HuH-7.5 (cell line): Measurements from ENCODE around the gene CHST3.

Experiments used
- DNase-seq: peaks from one replicate; pipeline ENCODE4 v3.0.0; 2011; ENCODE audit warnings: low spot score

The CHST3 gene

DNA sequence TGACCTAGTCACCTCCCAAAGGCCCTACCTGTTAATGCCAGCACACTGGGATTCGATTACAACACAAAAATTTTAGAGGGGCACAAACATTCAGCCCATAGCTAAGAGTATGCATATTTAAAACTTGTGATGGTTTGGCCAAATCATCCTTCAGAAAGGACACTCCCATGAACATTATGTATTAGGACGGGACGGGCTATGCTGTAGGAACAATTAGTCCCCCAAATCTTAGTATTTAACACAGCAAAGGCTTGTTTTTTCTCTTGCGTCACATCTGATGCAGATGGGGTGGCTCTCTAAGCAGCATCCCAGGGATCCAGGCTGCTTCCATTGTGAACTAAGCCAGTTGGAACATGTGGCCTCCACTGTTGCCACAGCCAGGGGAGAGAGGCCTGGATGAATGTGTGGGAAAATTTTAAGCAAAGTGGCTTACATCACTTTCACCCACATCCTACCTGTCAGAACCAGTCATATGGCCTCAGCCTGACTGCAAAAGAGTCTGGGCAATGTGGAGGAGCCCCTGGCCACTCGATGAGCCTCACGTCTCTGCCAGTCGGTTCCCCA lies 26.6 kb downstream of the CHST3 start:
- no peak for DNase-seq

DNA sequence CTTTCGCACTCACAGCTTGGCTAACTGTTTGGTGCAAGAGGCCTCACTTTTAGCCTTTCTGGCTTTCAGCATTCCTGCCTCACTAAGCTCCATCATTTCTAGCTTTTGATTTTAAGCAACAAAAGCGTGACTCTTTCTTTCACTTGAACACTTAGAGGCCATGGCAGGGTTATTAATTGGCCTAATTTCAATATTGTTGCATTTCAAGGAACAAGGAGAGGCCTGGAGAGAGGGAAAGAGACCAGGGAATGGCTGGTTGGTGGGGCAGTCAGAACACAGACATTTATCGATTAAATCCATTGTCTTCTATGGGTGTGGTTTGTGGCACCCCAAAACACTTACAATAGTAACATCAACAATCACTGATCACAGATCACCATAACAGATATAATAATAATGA lies 31.3 kb downstream of the CHST3 start:
- no peak for DNase-seq

DNA sequence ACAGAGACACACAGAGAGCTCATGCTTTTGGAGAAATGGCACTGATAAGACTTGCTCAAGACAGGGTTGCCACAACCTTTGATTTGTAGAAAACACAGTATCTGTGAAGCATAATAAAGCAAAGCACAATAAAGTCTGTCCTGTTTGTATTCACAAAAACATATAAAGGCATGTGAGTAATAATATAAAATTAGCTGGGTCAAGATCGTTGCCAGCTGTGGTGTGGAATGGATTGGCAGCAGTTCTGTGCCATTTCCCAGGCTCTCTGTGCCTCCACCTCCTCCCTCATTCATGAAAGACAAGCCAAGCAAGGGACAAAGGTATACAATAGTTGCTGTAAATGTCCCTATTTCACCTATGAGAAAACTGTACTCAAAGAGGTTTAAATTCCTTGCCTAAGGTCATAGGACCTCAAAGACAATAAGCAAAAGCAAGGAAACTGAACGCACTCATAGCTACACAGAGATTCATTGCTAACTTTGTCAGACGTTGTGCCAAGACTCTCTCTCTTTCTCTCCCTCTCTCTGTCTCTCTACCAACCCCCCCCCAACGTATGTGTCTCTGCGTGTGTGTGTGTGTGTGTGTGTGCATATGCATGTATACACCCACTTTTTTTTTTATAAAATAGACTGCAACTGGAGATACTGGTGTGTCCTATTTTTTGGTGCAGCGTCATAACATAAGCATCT lies 31.8 kb downstream of the CHST3 start:
- no peak for DNase-seq

DNA sequence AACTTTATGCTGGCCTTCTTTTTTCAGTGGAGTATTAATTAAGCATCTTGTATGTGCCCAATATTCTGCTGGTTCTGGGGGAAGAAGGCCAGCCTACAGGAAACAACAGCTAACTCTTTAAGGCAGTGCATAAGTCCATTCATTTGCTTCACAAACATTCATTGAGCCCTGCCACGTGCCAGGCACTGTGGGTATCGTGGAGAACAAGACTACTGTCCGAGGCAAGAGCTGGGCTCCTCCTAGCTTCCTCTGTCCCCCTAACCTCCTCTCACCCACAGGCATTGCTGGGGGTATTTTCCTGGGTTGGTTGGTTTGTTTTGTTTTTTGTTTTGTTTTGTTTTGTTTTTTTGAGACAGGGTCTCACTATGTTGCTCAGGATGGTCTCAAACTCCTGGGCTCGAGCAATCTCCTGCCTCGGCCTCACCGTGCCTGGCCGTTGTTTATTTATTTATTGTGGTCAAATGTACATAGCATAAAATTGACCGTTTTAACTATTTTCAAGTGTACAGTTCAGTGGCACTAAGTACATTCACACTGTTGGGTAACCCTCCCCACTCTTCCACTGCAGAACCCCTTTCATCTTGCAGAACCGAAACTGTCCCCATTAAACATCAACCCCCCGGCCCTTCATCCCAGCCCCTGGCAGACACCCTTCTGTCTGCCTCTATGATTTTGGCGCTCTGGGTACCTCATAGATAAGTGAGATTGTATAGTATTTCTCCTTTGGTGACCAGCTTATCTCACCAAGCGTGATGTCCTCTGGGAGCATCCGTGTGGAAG lies 32.6 kb downstream of the CHST3 start:
- no peak for DNase-seq

DNA sequence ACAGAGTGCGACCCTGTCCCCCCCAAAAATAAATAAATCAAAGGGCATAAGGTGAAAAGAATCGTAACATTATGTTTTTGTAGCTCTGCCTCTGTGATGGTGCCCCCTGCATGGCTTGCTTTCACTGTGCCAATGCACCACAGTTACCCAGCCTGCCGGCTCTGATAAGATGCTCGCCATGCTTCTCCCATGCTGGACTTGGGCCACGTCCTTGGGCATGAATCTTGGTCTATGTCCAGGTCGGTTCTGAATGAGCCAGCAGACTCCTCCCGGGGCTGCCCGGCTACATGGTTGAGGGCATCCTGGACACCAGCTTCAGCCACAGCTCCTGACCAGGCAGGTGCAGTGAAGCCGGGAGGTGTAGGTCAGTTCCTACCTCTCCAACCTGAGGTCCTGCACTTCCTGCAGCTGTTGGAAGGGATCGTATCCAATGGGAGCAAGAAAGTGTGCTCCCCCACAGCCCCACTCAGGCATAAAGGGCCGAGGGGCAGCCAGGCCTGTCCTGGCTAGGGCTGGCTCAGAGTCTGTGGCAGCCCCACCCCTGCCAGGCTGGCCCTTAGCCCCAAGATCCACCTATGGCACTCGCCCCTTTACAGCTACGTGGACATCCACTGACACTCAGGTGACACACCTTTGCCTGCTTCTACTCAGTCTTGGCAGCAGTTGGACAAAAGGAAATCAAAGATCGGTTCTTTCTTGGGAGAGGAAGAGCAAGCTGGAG lies 34.1 kb downstream of the CHST3 start:
- no peak for DNase-seq

DNA sequence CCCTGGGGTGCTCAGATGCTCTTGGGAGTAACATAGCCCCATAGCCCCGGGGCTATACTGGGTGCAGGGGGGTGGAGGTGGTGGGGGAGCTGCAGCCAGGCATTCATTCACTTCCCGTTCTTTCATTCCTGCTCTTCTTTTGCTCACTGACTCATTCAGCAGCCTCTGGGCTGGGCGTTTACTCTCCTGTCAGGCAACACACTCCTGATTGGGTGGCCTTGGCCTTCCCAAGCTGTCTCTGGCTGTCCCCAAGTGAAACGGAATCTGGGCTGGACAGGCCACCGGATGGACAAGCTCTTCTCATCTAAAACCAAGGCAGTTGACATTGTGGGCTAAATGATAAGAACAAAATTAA lies 34.6 kb downstream of the CHST3 start:
- DNase-seq = no peak

DNA sequence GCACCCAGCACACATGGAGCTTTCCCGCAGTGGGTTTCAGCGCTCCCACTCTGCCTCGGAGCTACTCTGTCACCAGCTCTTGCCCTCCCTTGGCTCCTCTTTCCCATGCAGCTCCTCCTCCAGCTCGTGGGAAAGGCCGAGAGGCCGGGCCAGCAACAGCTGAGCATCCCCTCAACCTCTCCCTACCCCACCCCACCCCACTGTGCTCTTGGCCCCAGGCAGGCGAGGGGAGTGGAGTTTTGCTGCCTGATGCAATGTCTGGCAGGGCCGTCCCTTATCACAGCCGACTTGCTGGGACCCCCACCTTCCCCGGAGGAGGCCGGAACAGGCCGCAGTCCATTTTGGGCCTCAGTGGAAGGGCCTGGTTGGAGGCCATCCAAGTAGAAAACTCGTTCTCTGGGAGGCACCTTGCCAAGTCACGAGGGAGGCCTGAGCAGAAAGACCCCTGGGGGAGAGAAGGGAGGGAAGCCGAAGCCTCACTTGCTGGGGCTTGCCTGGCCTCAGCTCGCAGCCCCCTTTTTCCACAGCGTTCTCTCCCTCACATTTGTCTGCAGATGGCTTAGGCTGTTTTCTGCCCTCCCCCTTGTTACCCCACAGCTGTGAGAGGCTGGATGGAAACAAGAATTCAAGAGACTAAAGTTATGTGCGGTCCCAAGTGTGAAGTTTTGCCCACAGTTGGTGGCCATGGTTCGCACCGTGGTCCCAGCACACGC lies 35.3 kb downstream of the CHST3 start:
- no peak for DNase-seq

DNA sequence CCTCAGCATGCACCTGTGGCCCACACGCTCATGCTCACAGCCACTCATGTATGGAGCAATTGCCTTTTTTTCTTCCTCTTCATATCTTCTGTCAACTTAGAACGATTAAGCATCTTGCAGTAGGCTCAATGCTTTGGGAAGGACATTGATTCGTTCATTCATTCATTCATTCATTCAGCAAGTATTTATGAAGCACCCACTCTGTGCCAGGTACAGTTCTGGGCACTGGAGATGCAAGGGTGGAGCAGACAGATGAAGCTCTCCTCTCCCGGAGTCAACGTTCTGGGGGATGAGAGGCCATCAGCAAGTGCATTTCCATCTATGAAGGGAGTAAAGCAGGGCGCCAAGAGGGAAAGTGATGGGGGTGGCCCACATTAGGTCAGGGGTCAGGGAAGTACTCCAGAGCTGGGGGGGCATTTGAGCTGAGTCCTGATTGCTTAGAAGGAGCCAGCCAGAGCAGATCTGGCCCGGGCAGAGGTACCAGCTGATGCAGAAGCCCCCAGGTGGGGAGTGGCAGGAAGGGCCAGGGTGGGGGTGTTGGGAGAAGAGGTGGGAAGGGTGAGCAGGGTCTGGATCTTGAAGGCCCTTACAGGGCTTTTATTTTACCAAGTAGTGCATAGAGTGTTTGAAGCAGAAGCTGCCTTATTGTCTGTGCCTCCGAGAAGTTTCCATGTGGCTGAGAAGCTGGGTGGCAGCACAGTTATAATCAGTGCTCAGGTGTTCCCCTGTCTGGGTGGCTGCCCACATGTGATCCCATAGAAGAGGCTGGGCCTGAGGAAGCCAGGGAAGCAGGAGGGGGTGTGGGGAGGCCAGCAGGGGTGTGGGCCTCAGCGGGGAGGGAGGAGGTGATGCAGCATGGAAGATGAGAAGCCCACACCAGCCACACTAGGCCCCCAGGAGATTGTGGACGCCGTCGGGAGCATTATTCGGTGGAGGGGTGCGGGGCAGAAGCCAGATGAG lies 36.2 kb downstream of the CHST3 start:
- DNase-seq = no peak

DNA sequence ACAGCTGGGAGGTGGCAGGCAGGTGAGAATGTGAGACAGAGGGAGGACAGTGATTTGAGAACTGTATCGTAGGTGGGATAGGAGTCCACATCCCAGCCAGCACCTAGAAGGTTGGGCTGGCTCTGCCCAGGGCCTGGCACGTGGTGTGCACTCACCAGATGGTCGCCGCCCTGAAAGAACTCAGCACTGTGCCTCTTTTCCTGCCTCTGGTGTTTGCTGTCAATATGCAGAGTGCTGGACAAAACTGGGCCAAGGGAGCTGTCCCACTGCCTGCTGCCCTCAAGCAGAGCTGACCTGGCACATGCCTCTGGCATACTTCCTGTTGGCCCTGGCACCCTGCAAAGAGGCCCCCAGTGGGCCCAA lies 36.8 kb downstream of the CHST3 start:
- DNase-seq = no peak

DNA sequence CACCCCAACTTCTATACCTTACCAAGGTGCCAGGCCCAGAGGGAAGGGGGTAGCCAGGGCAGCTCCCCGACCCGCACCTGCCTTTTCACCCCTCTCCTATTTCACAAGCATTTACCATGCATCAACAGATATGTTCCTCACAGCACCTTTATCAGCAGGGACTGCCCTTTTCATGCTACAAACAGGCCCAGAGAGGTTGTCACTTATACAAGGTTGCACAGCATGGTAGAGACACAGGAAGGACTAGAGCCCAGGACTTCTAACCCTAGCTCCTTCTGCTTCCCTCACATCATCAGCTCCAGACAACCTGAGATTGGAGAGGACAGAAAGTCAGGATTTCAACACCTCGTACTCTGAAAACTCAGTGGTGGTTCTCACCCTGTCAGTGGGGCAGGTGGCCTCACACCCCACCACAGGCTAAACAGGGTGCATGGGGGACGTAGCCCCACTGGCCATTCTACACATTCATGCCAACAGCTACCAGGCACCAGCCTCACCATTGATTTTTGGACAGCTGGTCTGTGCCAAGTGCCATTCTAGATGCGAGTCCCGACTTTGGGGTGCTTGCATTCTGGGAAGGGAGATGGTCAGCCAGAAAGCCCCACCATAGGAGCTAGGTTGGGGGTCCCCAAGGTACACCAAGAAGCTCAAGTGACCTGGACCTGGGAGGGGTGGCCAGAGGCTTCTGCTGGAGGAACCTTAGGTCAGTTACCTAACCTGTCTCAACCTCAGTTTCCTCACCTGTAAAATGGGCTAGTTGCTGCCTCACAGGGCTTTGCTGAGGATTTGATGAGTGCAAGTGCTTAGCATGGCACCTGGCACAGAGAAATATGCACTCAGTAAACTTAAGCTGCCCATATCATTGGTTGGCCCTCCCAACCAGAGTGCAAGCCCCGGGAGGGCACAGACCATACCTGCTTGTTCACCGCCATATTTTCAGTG lies 38.4 kb downstream of the CHST3 start:
- no peak for DNase-seq

DNA sequence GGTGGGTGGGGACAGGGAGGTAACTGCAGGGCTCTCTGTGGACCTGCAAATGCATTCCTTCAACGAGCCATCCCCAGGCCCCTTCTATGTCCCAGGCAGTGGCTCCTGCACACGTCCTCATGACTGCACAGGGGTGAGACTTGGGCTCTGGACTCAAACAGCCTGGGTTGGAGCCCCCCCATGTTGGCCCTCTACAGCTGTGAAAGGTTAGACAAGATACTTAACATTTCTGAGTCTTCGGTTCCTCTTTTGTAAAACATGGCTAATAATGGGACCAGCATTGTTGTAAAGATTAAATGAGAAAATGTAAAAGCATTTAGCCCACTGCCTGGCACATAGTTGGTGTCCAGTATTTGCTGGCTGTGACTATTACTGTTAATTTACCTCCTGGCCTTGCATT lies 41.8 kb downstream of the CHST3 start:
- no peak for DNase-seq

DNA sequence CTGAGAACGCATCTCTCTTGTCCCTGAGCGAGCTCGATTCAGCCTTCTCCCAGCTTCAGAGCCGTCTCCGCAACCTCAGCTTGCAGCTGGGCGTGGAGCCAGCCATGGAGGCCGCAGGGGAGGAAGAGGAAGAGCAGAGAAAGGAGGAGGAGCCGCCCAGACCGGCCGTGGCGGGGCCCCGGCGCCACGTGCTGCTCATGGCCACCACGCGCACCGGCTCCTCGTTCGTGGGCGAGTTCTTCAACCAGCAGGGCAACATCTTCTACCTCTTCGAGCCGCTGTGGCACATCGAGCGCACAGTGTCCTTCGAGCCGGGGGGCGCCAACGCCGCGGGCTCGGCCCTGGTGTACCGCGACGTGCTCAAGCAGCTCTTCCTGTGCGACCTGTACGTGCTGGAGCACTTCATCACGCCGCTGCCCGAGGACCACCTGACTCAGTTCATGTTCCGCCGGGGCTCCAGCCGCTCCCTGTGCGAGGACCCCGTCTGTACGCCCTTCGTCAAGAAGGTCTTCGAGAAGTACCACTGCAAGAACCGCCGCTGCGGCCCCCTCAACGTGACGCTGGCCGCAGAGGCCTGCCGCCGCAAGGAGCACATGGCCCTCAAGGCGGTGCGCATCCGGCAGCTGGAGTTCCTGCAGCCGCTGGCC lies 43.2 kb downstream of the CHST3 start:
- DNase-seq = no peak

DNA sequence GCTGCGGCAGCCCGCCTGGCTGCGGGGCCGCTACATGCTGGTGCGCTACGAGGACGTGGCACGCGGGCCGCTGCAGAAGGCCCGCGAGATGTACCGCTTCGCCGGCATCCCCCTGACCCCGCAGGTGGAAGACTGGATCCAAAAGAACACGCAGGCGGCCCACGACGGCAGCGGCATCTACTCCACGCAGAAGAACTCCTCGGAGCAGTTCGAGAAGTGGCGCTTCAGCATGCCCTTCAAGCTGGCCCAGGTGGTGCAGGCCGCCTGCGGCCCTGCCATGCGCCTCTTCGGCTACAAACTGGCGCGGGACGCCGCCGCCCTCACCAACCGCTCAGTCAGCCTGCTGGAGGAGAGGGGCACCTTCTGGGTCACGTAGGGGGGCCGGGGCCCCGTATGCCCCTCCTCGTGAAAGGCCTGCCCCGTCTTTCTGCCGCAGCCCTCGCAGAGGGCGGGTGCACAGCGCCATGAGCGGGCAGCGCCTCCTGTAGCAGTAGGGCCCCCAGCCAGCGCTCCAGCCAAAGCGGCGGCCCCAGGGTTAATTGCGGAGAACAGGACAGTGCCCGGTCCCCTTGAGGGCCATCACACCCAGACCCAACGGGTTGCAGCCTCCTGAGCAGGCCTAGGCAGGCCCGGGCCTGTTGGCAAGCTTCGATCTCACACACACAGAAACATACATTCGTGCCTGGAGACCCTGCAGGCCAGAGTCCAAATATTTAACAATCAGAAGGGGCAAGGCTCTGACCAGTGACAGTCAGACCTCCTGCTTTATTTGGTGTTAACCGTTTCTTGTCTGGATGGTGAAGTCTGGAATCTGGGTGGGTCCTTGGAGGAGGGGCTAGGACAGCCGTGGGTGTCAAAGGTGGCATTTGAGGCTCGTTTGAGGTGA lies 44.1 kb downstream of the CHST3 start:
- no peak for DNase-seq

DNA sequence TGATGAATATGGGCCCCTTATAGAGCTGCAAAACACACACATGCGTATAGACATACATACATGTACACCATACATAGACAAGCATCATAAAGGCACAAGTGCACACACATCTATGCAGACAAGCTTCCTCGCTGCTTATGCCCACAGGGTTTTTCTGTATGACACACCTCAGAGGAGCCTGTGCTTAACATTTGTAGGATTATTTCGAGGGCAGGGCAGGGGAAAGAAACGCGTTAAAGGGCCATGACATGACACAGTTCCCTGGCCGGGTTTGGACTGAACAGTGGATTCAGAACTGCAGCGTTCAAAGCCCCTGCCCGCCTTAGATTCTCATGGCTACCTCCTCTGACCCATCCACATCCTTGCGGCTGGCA lies 44.8 kb downstream of the CHST3 start:
- no peak for DNase-seq

DNA sequence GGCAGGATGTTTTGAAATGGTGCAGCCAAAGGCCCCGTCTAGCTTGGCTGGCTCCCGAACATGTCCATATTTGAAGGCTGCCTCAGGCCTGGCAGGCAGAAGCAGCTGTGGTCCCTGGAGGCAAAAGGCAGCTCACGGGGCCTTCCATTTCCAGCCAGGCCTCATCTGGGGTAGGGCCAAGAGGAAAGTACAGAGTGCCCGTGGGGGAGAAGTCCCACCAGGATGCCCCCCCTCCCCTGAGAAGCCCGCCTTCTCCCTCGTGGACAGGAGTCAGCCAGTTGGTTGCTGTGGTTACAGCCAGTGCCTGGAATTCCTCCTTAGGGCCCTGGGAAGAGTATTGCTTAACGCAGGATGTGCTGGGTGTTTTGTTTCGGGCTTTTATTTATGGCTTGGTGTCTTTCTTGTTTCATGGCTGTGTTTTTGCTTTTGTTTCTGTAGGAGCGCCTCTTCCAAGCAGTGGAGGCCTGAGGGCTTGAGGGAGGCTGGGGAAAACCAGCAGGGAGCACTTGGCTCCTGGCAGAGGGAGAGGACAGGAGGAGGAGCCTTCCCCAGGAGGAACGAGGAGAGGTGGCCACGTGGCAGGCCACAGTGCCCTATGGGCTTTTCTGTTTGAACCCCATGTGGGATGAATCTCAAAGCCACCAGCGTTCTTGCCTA lies 45.4 kb downstream of the CHST3 start:
- no peak for DNase-seq

DNA sequence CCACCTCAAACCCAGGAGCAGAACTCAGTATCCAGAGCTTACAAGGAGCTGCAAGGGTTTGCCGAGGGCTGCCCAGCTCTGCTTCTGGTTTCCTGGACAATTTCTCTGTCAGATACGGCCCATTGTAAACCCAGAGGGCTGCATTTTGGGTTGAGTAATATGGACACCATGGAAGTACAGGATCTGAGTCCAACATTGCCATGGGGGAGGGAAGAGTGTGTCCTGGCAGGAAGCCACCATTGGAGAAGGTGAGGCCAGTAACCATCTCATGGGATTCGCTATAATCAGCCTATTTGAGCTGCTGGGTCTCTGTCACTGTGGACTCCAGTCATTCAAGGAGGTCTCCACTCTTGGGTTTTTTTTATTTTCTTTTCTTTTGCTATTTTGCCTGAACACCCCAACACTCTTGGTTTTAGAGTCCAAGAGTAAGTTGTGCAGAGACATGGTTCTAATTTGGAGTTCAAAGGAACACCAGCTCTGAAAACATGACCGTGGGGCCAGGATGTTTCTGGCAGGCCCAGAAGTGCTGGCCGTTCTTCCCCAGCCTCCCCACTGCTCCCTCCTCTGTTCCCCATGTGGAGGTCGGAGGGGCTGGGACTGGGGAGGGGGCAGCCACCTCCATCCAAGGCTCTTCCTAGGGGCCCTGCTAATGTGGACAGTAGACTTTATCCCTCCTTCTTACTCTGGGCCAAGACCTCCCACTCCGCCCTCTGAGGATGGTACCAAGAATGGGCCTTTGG lies 46.2 kb downstream of the CHST3 start:
- DNase-seq = no peak

DNA sequence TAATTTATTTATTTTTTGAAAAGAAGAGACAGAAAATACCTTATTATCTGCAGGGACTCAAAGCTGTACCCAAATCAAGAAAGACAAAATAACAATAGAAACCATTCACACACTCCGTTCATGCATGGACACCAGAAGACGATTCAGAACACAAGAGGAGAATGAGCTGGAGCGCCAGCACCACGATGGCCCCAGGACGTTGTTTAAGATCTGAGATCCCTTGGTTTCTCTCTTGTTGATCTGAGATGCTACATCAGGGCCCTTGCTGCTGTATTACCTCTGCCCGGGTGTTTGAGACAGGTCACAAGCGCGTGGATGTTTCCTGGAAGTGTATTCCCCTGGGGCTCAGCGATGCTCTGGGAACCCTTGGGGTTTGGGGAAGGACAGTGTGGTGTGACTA lies 46.8 kb downstream of the CHST3 start:
- DNase-seq = no peak
